HEK293T (cell line): Measurements from ENCODE around the gene NRP1.

Experiments used
- CTCF ChIA-PET: fragments of 350-600 bp; formaldehyde crosslinking; extraction: SDS; loops from one replicate; lab custom pipeline; 2021; ENCODE audit warnings: antibody characterized with exemption, inconsistent platforms; lab: Yijun Ruan, JAX
- POLR2A ChIA-PET: fragments of 350-600 bp; formaldehyde crosslinking; extraction: SDS; loops from one replicate; lab custom pipeline; 2020; ENCODE audit warnings: antibody characterized with exemption, inconsistent platforms; lab: Yijun Ruan, JAX
- DNase-seq: peaks from one replicate; pipeline ENCODE4 v3.0.0; 2012; ENCODE audit warnings: mixed read lengths; ENCODE audit errors: extremely low spot score
- ARNT ChIP-seq: fragments of 450-650 bp; IDR thresholded peaks from 2 replicates; pipeline ENCODE4 v1.6.1; 2017; ENCODE audit warnings: mild to moderate bottlenecking
- BHLHE40 ChIP-seq: fragments of 450-650 bp; IDR thresholded peaks from 2 replicates; pipeline ENCODE4 v1.6.1; 2016; ENCODE audit warnings: mild to moderate bottlenecking, moderate library complexity, borderline replicate concordance
- CTBP1 ChIP-seq: fragments of 450-650 bp; IDR thresholded peaks from 2 replicates; pipeline ENCODE4 v1.6.1; 2016; ENCODE audit warnings: borderline replicate concordance
- ELF4 ChIP-seq: fragments of 450-650 bp; IDR thresholded peaks from 2 replicates; pipeline ENCODE4 v1.6.1; 2017; ENCODE audit warnings: antibody characterized with exemption
- FOXA1 ChIP-seq: fragments of 450-650 bp; IDR thresholded peaks from 2 replicates; pipeline ENCODE4 v1.6.1; 2016; ENCODE audit warnings: mild to moderate bottlenecking
- FOXK2 ChIP-seq: fragments of 450-650 bp; IDR thresholded peaks from 2 replicates; pipeline ENCODE4 v1.6.1; 2016; ENCODE audit warnings: mild to moderate bottlenecking
- FOXM1 ChIP-seq: fragments of 450-650 bp; IDR thresholded peaks from 2 replicates; pipeline ENCODE4 v1.6.1; 2017; ENCODE audit warnings: mild to moderate bottlenecking, borderline replicate concordance
- HDGF ChIP-seq: fragments of 450-650 bp; IDR thresholded peaks from 2 replicates; pipeline ENCODE4 v1.6.1; 2017; ENCODE audit warnings: antibody characterized with exemption, borderline replicate concordance
- L3MBTL2 ChIP-seq: fragments of 450-650 bp; conservative IDR thresholded peaks from 2 replicates; pipeline ENCODE4 v1.6.1; 2016; ENCODE audit warnings: mild to moderate bottlenecking
- LEF1 ChIP-seq: fragments of 450-650 bp; IDR thresholded peaks from 2 replicates; pipeline ENCODE4 v1.6.1; 2017; ENCODE audit warnings: mild to moderate bottlenecking, borderline replicate concordance
- NFRKB ChIP-seq: fragments of 450-650 bp; IDR thresholded peaks from 2 replicates; pipeline ENCODE4 v1.6.1; 2016; ENCODE audit warnings: mild to moderate bottlenecking, moderate library complexity
- SP1 ChIP-seq: fragments of 450-650 bp; IDR thresholded peaks from 2 replicates; pipeline ENCODE4 v1.6.1; 2017
- SUZ12 ChIP-seq: fragments of 450-650 bp; IDR thresholded peaks from 2 replicates; pipeline ENCODE4 v1.6.1; 2016; ENCODE audit warnings: mild to moderate bottlenecking
- TARDBP ChIP-seq: fragments of 450-650 bp; IDR thresholded peaks from 2 replicates; pipeline ENCODE4 v1.6.1; 2016
- ZNF384 ChIP-seq: fragments of 450-650 bp; IDR thresholded peaks from 2 replicates; pipeline ENCODE4 v1.6.1; 2016
- TF ChIP-seq, protein P1 (sequence below): fragments of 450-650 bp; IDR thresholded peaks from 2 replicates; pipeline ENCODE4 v1.6.1; 2016

Gene NRP1

DNA sequence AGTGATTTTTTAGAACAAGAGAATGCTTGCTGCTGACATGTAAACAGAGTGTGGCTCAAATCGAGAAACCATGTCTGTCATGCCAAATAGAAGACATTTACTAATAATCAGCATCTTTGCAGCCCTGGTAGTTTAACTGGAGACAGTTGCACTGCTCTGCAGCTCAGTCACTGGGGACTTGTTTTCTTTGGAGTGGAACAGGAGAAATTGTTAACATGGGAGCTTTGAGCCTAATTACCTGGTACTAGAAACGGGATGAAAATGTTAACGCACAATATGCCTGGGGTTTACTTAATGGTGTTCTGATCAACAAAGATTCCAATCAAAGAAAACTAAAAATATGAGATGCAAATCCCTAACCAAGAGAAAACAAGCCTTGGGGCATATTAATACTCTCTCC lies 153.5 kb downstream of the NRP1 start:
- POLR2A ChIA-PET = no interaction called here
- TF ChIP-seq HDGF (no peak), BHLHE40 (no peak), FOXM1 (no peak), ELF4 (no peak), LEF1 (no peak), ARNT (no peak), ZNF384 (no peak), CTBP1 (no peak)
- CTCF ChIA-PET = no interaction called here
- DNase-seq = no peak

DNA sequence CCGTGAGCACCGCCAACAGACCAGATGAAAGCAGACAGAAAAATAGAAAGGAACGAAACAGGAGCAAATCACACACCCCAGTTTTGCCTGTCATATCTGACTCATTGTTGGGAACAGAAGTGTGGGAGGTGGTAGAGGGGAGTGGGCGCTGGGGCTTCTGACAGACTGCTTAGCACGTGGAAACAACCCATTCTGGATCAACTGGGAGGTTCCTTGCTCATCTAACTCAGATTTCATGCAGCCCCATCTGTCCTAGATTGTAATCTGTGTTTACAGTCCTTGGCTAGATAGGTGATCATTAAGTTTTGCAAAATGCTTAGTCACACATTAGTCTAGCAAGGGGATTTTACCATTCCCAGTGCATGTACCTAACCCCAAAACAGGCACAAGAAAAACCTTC lies 154.1 kb downstream of the NRP1 start:
- CTCF ChIA-PET = no interaction called here
- no peak for DNase-seq
- TF ChIP-seq HDGF (no peak), SP1 (no peak), ZNF384 (no peak), FOXM1 (no peak), ELF4 (no peak), CTBP1 (no peak), LEF1 (no peak), BHLHE40 (no peak), ARNT (no peak), SUZ12 (no peak)
- POLR2A ChIA-PET = no interaction called here

DNA sequence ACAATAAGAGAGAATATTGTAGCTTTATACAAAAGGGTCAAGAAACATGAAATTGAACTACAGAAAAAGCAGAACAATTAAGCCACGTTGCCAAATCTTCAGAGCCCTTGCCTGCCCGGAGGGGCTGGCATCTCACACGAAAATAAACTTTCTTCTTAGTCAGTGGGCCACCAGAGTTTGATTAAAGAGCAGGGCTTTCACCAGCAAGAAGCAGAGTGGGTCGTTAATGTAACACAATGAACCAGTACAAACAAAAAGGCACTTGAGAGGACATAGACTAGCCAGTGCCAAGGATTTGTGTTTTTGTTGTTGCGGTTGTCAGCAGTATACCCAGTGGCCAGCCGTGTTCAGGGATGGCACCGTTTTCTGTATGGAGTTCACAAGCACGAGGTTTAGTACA lies 155.4 kb downstream of the NRP1 start:
- ChIA-PET CTCF (interaction anchor here (0.6 kb wide), 1 partner anchor 11 kb away, joined by 4 read pairs; no protein-coding TSS in a partner anchor), POLR2A (no interaction called here)
- DNase-seq = no peak
- no peak for TF ChIP-seq FOXA1
- no peak for TF ChIP-seq ARNT
- no peak for TF ChIP-seq CTBP1
- no peak for TF ChIP-seq ELF4
- TF ChIP-seq FOXM1 = no peak
- TF ChIP-seq L3MBTL2 = no peak
- no peak for TF ChIP-seq SUZ12
- TF ChIP-seq LEF1 = no peak
- no peak for TF ChIP-seq FOXK2
- no peak for TF ChIP-seq HDGF
- TF ChIP-seq SP1 = no peak
- no peak for TF ChIP-seq NFRKB
- no peak for TF ChIP-seq ZNF384
- no peak for TF ChIP-seq TARDBP
- TF ChIP-seq, protein P1, sequence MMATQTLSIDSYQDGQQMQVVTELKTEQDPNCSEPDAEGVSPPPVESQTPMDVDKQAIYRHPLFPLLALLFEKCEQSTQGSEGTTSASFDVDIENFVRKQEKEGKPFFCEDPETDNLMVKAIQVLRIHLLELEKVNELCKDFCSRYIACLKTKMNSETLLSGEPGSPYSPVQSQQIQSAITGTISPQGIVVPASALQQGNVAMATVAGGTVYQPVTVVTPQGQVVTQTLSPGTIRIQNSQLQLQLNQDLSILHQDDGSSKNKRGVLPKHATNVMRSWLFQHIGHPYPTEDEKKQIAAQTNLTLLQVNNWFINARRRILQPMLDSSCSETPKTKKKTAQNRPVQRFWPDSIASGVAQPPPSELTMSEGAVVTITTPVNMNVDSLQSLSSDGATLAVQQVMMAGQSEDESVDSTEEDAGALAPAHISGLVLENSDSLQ = no peak
- TF ChIP-seq BHLHE40 = no peak

DNA sequence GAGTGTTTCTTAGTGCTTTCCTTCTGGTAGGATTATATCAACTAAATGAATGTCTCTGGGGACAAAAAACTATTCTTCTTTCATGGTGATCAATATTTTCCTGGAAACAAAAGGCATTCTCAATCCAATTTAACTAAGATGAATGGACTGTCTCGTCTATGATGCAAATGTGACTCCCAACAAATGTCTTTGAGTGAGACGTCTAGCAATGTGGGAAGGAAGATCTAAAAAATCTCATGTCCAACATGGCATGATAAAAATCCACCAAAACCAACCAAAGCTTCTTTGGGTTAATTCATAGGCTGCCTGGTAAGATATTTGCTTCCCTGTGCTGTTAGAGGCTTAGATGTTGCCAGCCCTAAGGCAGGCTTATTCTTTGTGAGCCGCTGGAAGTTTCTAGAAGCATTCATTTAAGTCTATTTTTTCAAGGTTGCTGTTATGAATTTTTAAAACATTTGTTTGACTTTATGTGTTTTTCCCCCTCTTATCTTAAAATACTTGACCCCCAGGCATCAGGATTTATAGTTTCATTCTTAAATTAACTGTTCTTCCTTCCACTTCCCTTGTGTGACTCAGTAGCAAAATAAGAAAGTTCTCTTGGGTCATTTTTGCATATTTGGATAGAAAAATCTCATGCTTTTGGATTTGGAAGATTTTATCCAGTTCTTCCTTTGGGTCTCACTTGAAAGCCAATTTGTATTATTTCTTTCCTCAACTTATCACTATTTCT lies 156.3 kb downstream of the NRP1 start:
- ChIA-PET CTCF (no interaction called here), POLR2A (no interaction called here)
- TF ChIP-seq ELF4 (no peak), TARDBP (no peak), BHLHE40 (no peak), NFRKB (no peak), LEF1 (no peak)
- TF ChIP-seq, protein P1 = no peak
- no peak for DNase-seq

DNA sequence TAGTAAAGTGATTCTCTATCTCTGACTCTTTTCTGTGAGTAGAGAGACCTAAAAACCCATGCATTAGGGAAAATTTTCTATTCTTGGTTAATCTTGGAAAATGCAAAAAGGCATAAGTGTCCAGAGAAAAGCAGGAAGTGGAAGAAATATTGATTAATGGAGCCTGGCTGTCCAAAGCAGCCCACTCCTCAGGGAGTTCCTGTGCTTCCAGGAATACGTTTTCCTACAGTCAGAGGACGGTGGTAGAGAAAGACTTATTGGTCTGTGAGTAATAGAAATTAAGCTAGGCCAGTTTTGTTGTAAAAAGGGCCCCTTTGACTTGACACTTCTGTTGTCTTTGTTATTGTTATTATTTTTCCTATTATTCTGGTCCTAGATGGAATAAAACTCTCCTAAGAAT lies 157.8 kb downstream of the NRP1 start:
- ChIA-PET POLR2A (no interaction called here), CTCF (no interaction called here)
- DNase-seq = no peak
- TF ChIP-seq ELF4 = no peak
- no peak for TF ChIP-seq NFRKB
- no peak for TF ChIP-seq L3MBTL2
- no peak for TF ChIP-seq ARNT
- no peak for TF ChIP-seq BHLHE40
- no peak for TF ChIP-seq HDGF
- TF ChIP-seq, protein P1 = no peak
- TF ChIP-seq FOXK2 = no peak
- no peak for TF ChIP-seq LEF1
- no peak for TF ChIP-seq CTBP1
- no peak for TF ChIP-seq FOXA1
- no peak for TF ChIP-seq FOXM1
- TF ChIP-seq SUZ12 = no peak
- TF ChIP-seq ZNF384 = no peak

DNA sequence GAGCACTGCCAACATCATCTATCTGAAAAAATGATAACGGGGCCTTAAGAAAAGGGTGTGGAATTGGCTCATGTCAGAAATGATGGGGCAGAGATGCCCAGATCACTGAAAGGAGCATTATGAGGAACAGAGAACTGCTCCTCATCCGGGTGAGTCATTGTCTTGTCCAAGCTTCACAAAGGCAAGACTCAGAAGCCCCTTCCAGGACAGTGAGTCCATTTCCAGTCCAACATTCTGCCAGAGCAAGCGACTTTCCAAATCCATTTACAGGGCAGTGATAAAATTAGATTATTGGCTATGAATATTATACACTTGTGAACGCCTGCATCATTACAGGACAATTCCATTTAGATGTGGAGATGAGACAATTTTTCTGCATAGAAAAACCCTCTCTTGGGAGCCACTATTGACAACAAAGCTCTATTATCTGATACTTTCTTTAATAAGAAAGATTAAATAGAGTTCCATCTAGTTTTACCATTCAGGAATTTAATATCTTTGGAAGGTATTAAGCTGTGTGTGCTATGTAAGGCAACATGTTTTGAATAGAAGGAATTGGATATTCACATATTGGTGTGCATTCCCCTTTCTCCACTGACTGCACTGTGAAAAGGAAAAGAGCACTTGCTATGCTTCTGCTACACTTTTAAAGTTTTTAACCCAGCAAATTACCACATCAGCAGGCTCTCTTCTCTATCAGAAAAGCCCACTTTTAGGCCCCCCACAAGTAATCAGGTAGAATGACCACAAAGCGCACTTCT lies 159.6 kb downstream of the NRP1 start:
- CTCF ChIA-PET = no interaction called here
- no peak for DNase-seq
- no peak for TF ChIP-seq HDGF
- TF ChIP-seq SP1 = no peak
- no peak for TF ChIP-seq ELF4
- no peak for TF ChIP-seq NFRKB
- TF ChIP-seq BHLHE40 = no peak
- TF ChIP-seq TARDBP = no peak
- TF ChIP-seq FOXA1 = no peak
- POLR2A ChIA-PET = no interaction called here
